Body of pancreas (tissue), 4 donors: ENCODE results near the gene NUDT3. TPM values are rescaled to one million over a fixed set of nuclear protein-coding genes. Genes with fewer than 3 reads are reported as not detected.
"Not testable (repeated sequence)": the region's sequence is repeated elsewhere in the genome, so short reads cannot be mapped to it uniquely, and the experiment has no call there.

Experiments
- ATAC-seq: fragments of 150-250 bp; one replicate; pipeline ENCODE4 v1.9.1; 2016
- DNase-seq, 4 donors: peaks; one replicate each; pipeline ENCODE4 v3.0.0-alpha.2; 2019
- H3K27ac ChIP-seq, 4 donors: fragments of 200-600 bp; sonication (generic); 1 replicate in 3 of 4; 2 replicates in 1 of 4; pipeline versions ENCODE4 v1.5.1 to v1.6.1; 2016 to 2019; ENCODE audit warnings: mild to moderate bottlenecking in 1 of 4, mixed read lengths in 1 of 4, moderate library complexity in 1 of 4
- H3K27me3 ChIP-seq, 2 donors: fragments of 200-600 bp; sonication (generic); one replicate each; pipeline ENCODE4 v1.6.0; 2016; ENCODE audit warnings: mild to moderate bottlenecking in 1 of 2
- H3K36me3 ChIP-seq, 2 donors: fragments of 200-600 bp; sonication (generic); replicated peaks in 1 of 2; 2 replicates each; pipeline ENCODE4 v1.5.1; 2016; ENCODE audit warnings: low read depth in 2 of 2; ENCODE audit not compliant: insufficient read depth in 1 of 2
- H3K4me1 ChIP-seq: fragments of 200-600 bp; sonication (generic); one replicate; pipeline ENCODE4 v1.6.0; 2016
- H3K4me3 ChIP-seq, 2 donors: fragments of 200-600 bp; sonication (generic); 1 replicate in 1 of 2; 2 replicates in 1 of 2; pipeline ENCODE4 v1.5.1; 2016 to 2019
- H3K9me3 ChIP-seq, 3 donors: fragments of 200-600 bp; sonication (generic); 1 replicate in 2 of 3; 2 replicates in 1 of 3; pipeline ENCODE4 v1.5.1; 2016
- POLR2A ChIP-seq, 3 donors: fragments of 450-650 bp; IDR thresholded peaks; one replicate each; pipeline ENCODE4 v1.6.1; 2016; ENCODE audit warnings: antibody characterized with exemption in 3 of 3, mild to moderate bottlenecking in 2 of 3
- whole genome bisulfite sequencing, 2 donors: methylation state at CpG; one replicate each; pipeline ENCODE4 v1.1.5; 2017; 5-methylcytosine and 5-hydroxymethylcytosine counted together
- intact Hi-C: fragments of 100-400 bp; cut with DNase I; formaldehyde crosslinking; loops from one replicate; pipeline ENCODE4 v1.15.1; 2023
- total RNA-seq, 2 donors: library from RNA; depleted of rRNA; stranded (reverse); fragments of >200 nt; gene quantifications; one replicate each; pipeline ENCODE4 v1.1.0, GENCODE V29; 2016
- TF ChIP-seq, protein P1 (sequence below), 7 experiments: fragments of 450-650 bp in 4 of 7; fragments of 200-600 bp in 3 of 7; sonication (generic) in 3 of 7; IDR thresholded peaks; one replicate each; pipeline ENCODE4 v1.5.1; 2016 to 2019; ENCODE audit warnings: antibody characterized with exemption in 7 of 7

NUDT3 gene
- total RNA-seq, 2 donors from 2014 or later, result 14.2 to 22.1 TPM

DNA sequence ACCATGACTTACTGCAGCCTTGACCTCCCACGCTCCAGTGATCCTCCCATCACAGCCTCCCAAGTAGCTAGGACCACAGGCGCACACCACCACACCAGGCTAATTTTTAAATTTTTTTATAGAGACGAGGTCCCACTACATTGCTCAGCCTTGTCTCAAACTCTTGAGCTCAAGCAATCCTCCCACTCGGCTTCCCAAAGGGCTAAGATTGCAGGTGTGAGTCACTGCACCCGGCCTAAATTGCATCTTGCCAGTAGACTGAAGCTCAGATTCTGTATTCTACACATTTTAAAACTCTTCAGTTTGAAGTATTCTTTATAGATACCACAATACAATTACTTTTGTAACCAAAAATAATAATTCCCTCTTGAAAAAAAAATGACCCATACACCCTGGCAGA is 11.4 kb downstream of the NUDT3 start:
- H3K9me3 ChIP-seq, result no peaks in the 10 kb centered on the region
- intact Hi-C loops, result no loop called here
- no peaks in the 10 kb centered on the region for H3K27me3 ChIP-seq
- H3K4me3 ChIP-seq, result no peak overlapping the region
- peaks cover 8% of the 10 kb centered on the region for H3K4me1 ChIP-seq
- ATAC-seq, result no peak
- TF ChIP-seq POLR2A (IDR thresholded peaks at IDR 0.05), result no peak
- WGBS, 2 donors, result 91 to 97% methylated on average over 5 of the region's 5 CpGs
- H3K36me3 ChIP-seq, result no peaks in the 10 kb centered on the region
- no peak for DNase-seq
- H3K27ac ChIP-seq, result no peak overlapping the region

DNA sequence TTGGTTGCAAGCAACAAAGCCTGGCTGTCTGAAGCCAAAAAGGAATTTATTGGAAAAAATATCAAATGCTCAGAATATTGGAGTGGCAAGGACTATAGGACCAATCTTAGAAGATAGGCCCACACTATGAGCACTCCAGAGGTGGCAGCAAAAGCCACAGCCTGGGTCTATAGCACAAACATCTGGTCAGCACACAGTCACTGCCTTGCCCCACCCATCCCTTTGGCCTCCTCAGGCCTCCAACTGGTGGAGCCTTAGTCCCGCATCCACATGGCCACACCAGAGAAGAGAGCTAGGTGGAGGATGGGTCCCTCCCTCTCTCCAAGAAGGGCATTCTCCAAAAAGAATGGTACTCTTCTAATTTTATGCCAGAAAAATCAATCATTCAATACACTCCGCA is 14.0 kb downstream of the NUDT3 start:
- intact Hi-C loops, result no loop called here
- H3K4me3 ChIP-seq, result no peak overlapping the region
- H3K36me3 ChIP-seq, result no peaks in the 10 kb centered on the region
- H3K9me3 ChIP-seq, result no peaks in the 10 kb centered on the region
- WGBS, 2 donors, result 97 to 100% methylated on average over 2 of the region's 2 CpGs
- H3K4me1 ChIP-seq, result no peaks in the 10 kb centered on the region
- no peak overlapping the region for H3K27ac ChIP-seq
- no peaks in the 10 kb centered on the region for H3K27me3 ChIP-seq
- TF ChIP-seq, protein P1, sequence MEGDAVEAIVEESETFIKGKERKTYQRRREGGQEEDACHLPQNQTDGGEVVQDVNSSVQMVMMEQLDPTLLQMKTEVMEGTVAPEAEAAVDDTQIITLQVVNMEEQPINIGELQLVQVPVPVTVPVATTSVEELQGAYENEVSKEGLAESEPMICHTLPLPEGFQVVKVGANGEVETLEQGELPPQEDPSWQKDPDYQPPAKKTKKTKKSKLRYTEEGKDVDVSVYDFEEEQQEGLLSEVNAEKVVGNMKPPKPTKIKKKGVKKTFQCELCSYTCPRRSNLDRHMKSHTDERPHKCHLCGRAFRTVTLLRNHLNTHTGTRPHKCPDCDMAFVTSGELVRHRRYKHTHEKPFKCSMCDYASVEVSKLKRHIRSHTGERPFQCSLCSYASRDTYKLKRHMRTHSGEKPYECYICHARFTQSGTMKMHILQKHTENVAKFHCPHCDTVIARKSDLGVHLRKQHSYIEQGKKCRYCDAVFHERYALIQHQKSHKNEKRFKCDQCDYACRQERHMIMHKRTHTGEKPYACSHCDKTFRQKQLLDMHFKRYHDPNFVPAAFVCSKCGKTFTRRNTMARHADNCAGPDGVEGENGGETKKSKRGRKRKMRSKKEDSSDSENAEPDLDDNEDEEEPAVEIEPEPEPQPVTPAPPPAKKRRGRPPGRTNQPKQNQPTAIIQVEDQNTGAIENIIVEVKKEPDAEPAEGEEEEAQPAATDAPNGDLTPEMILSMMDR (IDR thresholded peaks at IDR 0.05), result no peak
- no peak for TF ChIP-seq POLR2A (IDR thresholded peaks at IDR 0.05)
- ATAC-seq (no peak), DNase-seq (no peak)

- H3K27me3 ChIP-seq, result no peaks in the 10 kb centered on the region
- no peak overlapping the region for H3K27ac ChIP-seq
- TF ChIP-seq POLR2A (IDR thresholded peaks at IDR 0.05), result no peak
- TF ChIP-seq, protein P1 (IDR thresholded peaks at IDR 0.05), result no peak
- intact Hi-C loops, result no loop called here
- H3K9me3 ChIP-seq, result no peaks in the 10 kb centered on the region
- no peaks in the 10 kb centered on the region for H3K36me3 ChIP-seq
- ATAC-seq (no peak), DNase-seq (no peak)
- no peak overlapping the region for H3K4me3 ChIP-seq
- H3K4me1 ChIP-seq, result no peaks in the 10 kb centered on the region
- WGBS, 2 donors, result 93 to 97% methylated on average over 5 of the region's 5 CpGs
Measured at GRCh38 chr6:34377984-34378383, 14.5 kb downstream of the NUDT3 start.

DNA sequence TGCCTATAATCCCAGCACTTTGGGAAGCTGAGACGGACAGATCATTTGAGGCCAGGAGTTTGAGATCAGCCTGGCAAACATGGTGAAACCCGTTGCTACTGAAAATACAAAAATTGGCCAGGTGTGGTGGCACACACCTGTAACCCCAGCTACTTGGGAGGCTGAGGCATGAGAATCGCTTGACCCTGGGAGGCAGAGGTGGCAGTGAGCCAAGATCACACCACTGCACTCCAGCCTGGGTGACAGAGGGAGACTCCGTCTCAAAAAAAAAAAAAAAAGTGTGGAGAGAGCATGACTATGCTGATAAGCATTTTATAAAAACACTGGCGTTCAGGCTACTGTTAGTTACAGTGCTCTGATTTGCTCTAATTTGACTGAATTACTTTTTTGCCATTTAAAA is 14.9 kb downstream of the NUDT3 start:
- H3K36me3 ChIP-seq, H3K4me1 ChIP-seq, H3K27ac ChIP-seq, H3K27me3 ChIP-seq, H3K9me3 ChIP-seq, intact Hi-C loops, H3K4me3 ChIP-seq, DNase-seq, ATAC-seq: not testable (repeated sequence)
- 86 to 94% methylated on average over 5 of the region's 5 CpGs for WGBS, 2 donors

DNA sequence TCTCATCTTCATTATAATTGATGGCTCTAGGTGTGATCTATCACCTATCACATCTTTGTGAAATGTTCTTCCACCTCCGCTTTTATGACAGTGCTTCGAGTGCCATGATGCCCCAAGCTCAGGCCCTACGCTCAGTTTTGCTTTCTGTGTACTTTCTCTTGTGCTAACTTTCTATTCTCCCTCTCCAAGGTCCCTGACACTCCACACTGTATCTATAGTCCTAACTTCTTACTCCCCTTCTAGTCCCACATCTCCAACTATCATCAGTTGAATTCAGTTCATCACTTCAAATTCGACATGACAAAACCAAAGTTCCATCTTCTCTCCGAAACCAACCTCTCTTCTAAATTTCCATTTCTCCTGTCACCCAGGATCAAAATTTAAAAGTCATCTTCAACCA is 16.6 kb downstream of the NUDT3 start:
- TF ChIP-seq, protein P1 (IDR thresholded peaks at IDR 0.05), result no peak
- TF ChIP-seq POLR2A (IDR thresholded peaks at IDR 0.05), result no peak
- no peak for DNase-seq
- no peak overlapping the region for H3K4me3 ChIP-seq
- H3K4me1 ChIP-seq, result no peaks in the 10 kb centered on the region
- no peaks in the 10 kb centered on the region for H3K27me3 ChIP-seq
- no peaks in the 10 kb centered on the region for H3K9me3 ChIP-seq
- no peak overlapping the region for H3K27ac ChIP-seq
- intact Hi-C loops, result no loop called here
- ATAC-seq, result no peak
- no peaks in the 10 kb centered on the region for H3K36me3 ChIP-seq
- WGBS, 2 donors, result 94 to 95% methylated on average over 5 of the region's 5 CpGs

DNA sequence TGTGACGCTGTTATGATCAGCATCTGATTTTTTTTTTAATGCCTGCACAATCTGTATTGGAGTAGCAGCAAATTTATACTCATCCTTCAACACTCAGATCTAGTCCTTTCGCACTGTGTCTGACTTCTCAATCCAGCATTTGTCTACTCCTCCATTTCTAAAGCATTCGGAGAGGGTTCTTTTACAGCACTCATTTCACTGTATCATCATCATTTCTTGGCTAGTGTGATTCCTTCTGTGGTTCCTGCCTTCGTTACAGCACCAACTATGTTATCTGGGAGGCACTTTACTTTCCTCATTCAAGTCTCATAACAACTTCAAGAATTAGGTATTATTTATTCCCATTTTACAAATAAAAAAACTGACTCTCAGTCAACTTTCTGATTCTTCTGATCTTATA is 18.0 kb downstream of the NUDT3 start:
- Histone ChIP-seq H3K27ac (peak overlapping the region in 1 of 4 donors; percentile 8), H3K4me3 (no peak overlapping the region), H3K4me1 (no peaks in the 10 kb centered on the region), H3K36me3 (no peaks in the 10 kb centered on the region), H3K9me3 (no peaks in the 10 kb centered on the region), H3K27me3 (no peaks in the 10 kb centered on the region)
- TF ChIP-seq, protein P1 (IDR thresholded peaks at IDR 0.05), result no peak
- no peak for TF ChIP-seq POLR2A (IDR thresholded peaks at IDR 0.05)
- DNase-seq (no peak), ATAC-seq (no peak)
- intact Hi-C loops, result no loop called here
- WGBS, 2 donors, result 57 to 66% methylated on average over 4 of the region's 4 CpGs
